Testis (tissue), 2 donors: Measurements from ENCODE around the gene LRRC3.

Source experiments
- POLR2A ChIP-seq: fragments of 450-650 bp; IDR thresholded peaks from one replicate; pipeline ENCODE4 v1.6.1; 2017; ENCODE audit warnings: antibody characterized with exemption, mild to moderate bottlenecking, moderate library complexity
- TF ChIP-seq, protein P1 (sequence below), 3 experiments: fragments of 450-650 bp in 2 of 3; fragments of 200-600 bp in 1 of 3; sonication (generic) in 1 of 3; IDR thresholded peaks; one replicate each; pipeline ENCODE4 v1.5.1; 2016 to 2019; ENCODE audit warnings: antibody characterized with exemption in 3 of 3, mild to moderate bottlenecking in 2 of 3, moderate library complexity in 1 of 3

DNA sequence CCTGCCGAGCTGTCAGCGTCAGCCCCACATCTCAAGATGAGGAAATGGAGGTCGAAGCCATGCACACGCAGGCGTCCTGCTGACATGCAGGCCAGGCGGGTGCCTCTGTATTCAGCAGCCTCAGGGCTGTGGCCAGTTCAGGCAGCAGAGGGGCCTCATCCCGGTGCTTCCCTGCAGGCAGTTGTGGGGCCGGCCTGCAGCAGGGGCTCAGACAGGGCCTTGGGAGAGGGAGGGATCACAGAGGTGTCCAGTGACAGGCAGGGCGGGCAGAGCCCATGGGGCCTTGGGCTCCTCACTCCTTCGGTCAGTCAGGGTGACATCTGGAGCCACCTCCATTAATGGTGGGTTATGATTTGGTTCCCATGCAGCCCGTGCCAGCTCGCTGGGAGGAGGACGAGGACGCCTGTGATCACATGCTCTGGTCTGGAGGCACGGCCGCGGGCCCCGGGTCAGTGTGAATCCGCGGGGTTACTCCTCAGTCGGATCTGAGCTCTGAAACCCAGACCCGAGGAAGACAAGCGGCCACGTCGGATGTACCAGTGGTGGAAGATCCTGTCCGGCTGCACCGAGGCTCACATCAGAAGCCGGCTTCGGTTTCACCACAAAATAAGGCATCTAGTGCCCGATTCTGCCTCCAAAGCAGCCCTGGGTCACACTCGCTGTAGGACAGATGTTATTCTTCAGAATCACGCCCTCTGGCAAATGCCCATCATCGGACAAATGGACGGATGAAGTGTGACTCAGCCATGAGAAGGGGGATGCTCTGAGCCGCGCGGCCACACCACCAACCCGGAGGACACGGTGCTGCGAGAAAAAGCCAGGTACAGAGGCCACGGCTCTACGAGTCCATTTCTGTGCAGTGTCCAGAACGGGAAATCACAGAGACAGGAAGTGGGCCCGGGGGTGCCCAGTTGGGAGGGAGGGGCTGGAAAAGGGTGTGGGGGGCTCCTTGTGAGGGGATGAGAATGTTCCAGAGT lies 51.3 kb downstream of the LRRC3 start:
- TF ChIP-seq, protein P1, sequence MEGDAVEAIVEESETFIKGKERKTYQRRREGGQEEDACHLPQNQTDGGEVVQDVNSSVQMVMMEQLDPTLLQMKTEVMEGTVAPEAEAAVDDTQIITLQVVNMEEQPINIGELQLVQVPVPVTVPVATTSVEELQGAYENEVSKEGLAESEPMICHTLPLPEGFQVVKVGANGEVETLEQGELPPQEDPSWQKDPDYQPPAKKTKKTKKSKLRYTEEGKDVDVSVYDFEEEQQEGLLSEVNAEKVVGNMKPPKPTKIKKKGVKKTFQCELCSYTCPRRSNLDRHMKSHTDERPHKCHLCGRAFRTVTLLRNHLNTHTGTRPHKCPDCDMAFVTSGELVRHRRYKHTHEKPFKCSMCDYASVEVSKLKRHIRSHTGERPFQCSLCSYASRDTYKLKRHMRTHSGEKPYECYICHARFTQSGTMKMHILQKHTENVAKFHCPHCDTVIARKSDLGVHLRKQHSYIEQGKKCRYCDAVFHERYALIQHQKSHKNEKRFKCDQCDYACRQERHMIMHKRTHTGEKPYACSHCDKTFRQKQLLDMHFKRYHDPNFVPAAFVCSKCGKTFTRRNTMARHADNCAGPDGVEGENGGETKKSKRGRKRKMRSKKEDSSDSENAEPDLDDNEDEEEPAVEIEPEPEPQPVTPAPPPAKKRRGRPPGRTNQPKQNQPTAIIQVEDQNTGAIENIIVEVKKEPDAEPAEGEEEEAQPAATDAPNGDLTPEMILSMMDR (IDR thresholded peaks at IDR 0.05): no peak
- TF ChIP-seq POLR2A: no peak
